Measurements from ENCODE around the gene CORIN.

DNA sequence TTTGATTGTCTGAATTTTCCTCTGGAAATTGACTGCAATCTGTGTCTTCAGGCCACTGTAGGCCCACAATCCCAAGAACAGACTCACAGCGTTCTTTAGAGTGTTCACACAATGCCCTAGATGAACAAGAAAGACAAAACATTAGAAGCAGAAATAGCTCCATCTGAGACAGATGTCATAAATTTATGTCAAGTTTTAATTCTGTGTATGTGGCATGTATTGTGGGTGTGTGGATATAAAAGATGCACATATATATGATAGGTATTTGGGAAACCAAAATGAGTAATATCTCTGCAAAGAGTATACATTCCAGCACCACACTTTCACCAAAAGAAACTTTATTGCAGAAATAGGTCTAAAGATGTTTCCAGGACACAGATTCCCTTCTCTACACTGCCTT, 176.1 kb downstream of the CORIN start:
- TF ChIP-seq POLR2AphosphoS5 (IDR thresholded peaks at IDR 0.05) (no peak), MXI1 (conservative IDR thresholded peaks at IDR 0.05; ENCODE audit: poor library complexity, severe bottlenecking) (no peak)
- TF ChIP-seq, protein P1, sequence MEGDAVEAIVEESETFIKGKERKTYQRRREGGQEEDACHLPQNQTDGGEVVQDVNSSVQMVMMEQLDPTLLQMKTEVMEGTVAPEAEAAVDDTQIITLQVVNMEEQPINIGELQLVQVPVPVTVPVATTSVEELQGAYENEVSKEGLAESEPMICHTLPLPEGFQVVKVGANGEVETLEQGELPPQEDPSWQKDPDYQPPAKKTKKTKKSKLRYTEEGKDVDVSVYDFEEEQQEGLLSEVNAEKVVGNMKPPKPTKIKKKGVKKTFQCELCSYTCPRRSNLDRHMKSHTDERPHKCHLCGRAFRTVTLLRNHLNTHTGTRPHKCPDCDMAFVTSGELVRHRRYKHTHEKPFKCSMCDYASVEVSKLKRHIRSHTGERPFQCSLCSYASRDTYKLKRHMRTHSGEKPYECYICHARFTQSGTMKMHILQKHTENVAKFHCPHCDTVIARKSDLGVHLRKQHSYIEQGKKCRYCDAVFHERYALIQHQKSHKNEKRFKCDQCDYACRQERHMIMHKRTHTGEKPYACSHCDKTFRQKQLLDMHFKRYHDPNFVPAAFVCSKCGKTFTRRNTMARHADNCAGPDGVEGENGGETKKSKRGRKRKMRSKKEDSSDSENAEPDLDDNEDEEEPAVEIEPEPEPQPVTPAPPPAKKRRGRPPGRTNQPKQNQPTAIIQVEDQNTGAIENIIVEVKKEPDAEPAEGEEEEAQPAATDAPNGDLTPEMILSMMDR (IDR thresholded peaks at IDR 0.05; ENCODE audit: poor library complexity, severe bottlenecking): no peak
